ENCODE data around the gene MUL1. TPM values are rescaled to one million over a fixed set of nuclear protein-coding genes. Genes with fewer than 3 reads are reported as not detected.

The MUL1 gene
- total and polyA plus RNA-seq, 2 of the 8 experiments (the other 6 are each of a cell fraction or from before 2014, with no cell fraction given) = 16.4 to 20.8 TPM

GRCh38 chr1:20469406-20470076 lies 38.4 kb downstream of the MUL1 start:
- no peak overlapping the region for H3K18ac ChIP-seq (ENCODE audit: extremely low read depth, low read length)
- H3K56ac ChIP-seq (replicated peaks; ENCODE audit: insufficient read length, low read depth, low read length) = no peak overlapping the region
- no peak overlapping the region for H2BK20ac ChIP-seq (ENCODE audit: low read length)
- no peak overlapping the region for H2BK12ac ChIP-seq (ENCODE audit: low read depth, low read length)
- H3K4me1 ChIP-seq (replicated peaks in 1 of 4; ENCODE audit: control insufficient read depth in 3 of 4, insufficient read depth in 4 of 4, low read length in 3 of 4) = peaks cover 0 to 3% (median 0%) of the 10 kb centered on the region in 4 experiments; a peak in 1 of 7 replicates
- ChIA-PET CTCF (ENCODE audit: partially characterized antibody) (interaction anchor here (0.7 to 1.3 kb wide), 5 partner anchors 11 to 310 kb away, joined by 3 to 5 read pairs (median 4); no protein-coding TSS in a partner anchor), POLR2A (ENCODE audit: partially characterized antibody) (interaction anchor here (0.6 to 1.1 kb wide), 2 partner anchors 10 to 15 kb away, joined by 3 read pairs; no protein-coding TSS in a partner anchor)
- H3K23me2 ChIP-seq (ENCODE audit: low read depth, low read length) = peaks cover 4% of the 10 kb centered on the region; the same call in 1 of the 2 replicates
- H4K20me1 ChIP-seq (replicated peaks in 1 of 2; ENCODE audit: control insufficient read depth in 1 of 2, insufficient read depth in 2 of 2, low read length in 2 of 2) = no peaks in the 10 kb centered on the region
- no peak overlapping the region for H3K27ac ChIP-seq (ENCODE audit: low read depth, low read length)
- H2AFZ ChIP-seq (ENCODE audit: low read length) = no peak overlapping the region
- WGBS, 2 experiments (ENCODE audit: extremely low coverage in 1 of 2, insufficient coverage in 1 of 2, insufficient read length in 1 of 2, insufficient replicate concordance in 2 of 2, low coverage in 1 of 2, low lambda C conversion rate in 2 of 2, missing lambda C conversion rate in 1 of 2) = 80% methylated on average over 1 of the region's 1 CpG; no CpG with 5 or more reads in 1 of the 2 experiments
- no peak overlapping the region for H3K4ac ChIP-seq (replicated peaks; ENCODE audit: insufficient read length, low read depth, low read length)
- H3K36me3 ChIP-seq (ENCODE audit: control insufficient read depth in 2 of 4, insufficient read depth in 4 of 4, low read length in 3 of 4) = no peaks in the 10 kb centered on the region
- no peak overlapping the region for H4K91ac ChIP-seq (replicated peaks; ENCODE audit: insufficient read length, low read length)
- H3K14ac ChIP-seq (ENCODE audit: insufficient read length) = no peak overlapping the region
- H3K23ac ChIP-seq (ENCODE audit: insufficient read length) = no peak overlapping the region
- H3K27me3 ChIP-seq (replicated peaks in 1 of 4; ENCODE audit: control insufficient read depth in 3 of 4, extremely low read depth in 1 of 4, insufficient read depth in 3 of 4, low read length in 3 of 4) = peaks cover 0 to 6% (median 0%) of the 10 kb centered on the region in 4 experiments; a peak in 4 of 7 replicates
- no peak overlapping the region for H2BK120ac ChIP-seq (replicated peaks; ENCODE audit: low read depth, low read length)
- no peak overlapping the region for H2BK15ac ChIP-seq (ENCODE audit: low read length)
- no peak overlapping the region for H2BK5ac ChIP-seq (ENCODE audit: low read depth, low read length)
- no peak overlapping the region for H4K5ac ChIP-seq (ENCODE audit: insufficient read length, low read depth, low read length)
- no peak overlapping the region for H2AK5ac ChIP-seq (ENCODE audit: low read depth, low read length)
- H3K9me3 ChIP-seq (ENCODE audit: insufficient read depth in 2 of 2, low read depth in 1 of 2, low read length in 1 of 2) = no peaks in the 10 kb centered on the region
- no peaks in the 10 kb centered on the region for H3K79me2 ChIP-seq (ENCODE audit: control insufficient read depth in 1 of 2, insufficient read depth in 2 of 2, low read length in 2 of 2)
- H3K4me3 ChIP-seq (ENCODE audit: extremely low read depth in 1 of 4, insufficient read depth in 2 of 4, low read depth in 3 of 4, low read length in 4 of 4) = no peak overlapping the region
- no peak overlapping the region for H4K8ac ChIP-seq (ENCODE audit: extremely low read depth, insufficient read depth, low read length)
- DNase-seq (ENCODE audit: low read depth in 1 of 2, low spot score in 2 of 2) (no peak), FAIRE-seq (no peak)
- H3K4me2 ChIP-seq (ENCODE audit: insufficient read depth in 1 of 2, low read depth in 2 of 2, low read length in 2 of 2) = no peak overlapping the region
- H3K9ac ChIP-seq (replicated peaks in 1 of 4; ENCODE audit: extremely low read depth in 1 of 4, low read depth in 3 of 4, low read length in 3 of 4) = no peak overlapping the region
- H3K79me1 ChIP-seq (ENCODE audit: low read depth, low read length) = no peaks in the 10 kb centered on the region
- TF ChIP-seq CHD1 (IDR thresholded peaks at IDR 0.05; ENCODE audit: low read depth, low read length) (no peak), TBP (IDR thresholded peaks at IDR 0.05; ENCODE audit: low read depth, low read length) (no peak), POLR2A (IDR thresholded peaks at IDR 0.05; ENCODE audit: control extremely low read depth in 1 of 2, low read depth in 2 of 2, low read length in 2 of 2) (no peak), SIN3A (conservative IDR thresholded peaks at IDR 0.05 in 1 of 2, IDR thresholded peaks at IDR 0.05 in 1 of 2; ENCODE audit: low read depth in 1 of 2, low read length in 2 of 2) (no peak), CBX8 (IDR thresholded peaks at IDR 0.05; ENCODE audit: borderline replicate concordance, low read depth, low read length) (no peak), CTCF (IDR thresholded peaks at IDR 0.05; ENCODE audit: control extremely low read depth in 1 of 3, insufficient read depth in 1 of 3, low read depth in 1 of 3, low read length in 3 of 3) (peak in 1 of 3 experiments; percentile 9; a peak in 1 of 4 replicates), ATF3 (IDR thresholded peaks at IDR 0.05; ENCODE audit: insufficient read depth, low read depth, low read length) (no peak), JUN (IDR thresholded peaks at IDR 0.05; ENCODE audit: low read depth, low read length) (no peak), NRF1 (IDR thresholded peaks at IDR 0.05; ENCODE audit: low read depth, low read length) (no peak), YY1 (IDR thresholded peaks at IDR 0.05; ENCODE audit: low read depth, low read length) (no peak)
